CD8-positive, alpha-beta memory T cell (primary cell): Measurements from ENCODE around the gene NPFFR2. TPM values are rescaled to one million over a fixed set of nuclear protein-coding genes. Genes with fewer than 3 reads are reported as not detected.
"Not testable (repeated sequence)": the region's sequence is repeated elsewhere in the genome, so short reads cannot be mapped to it uniquely, and the experiment has no call there.

Source experiments
- CTCF ChIA-PET: fragments of 350-600 bp; sonication (Branson Sonifier 250); formaldehyde crosslinking; loops from one replicate; lab custom pipeline; 2021; ENCODE audit warnings: antibody characterized with exemption; lab: Charles Lee
- POLR2A ChIA-PET: fragments of 350-600 bp; sonication (Branson Sonifier 250); formaldehyde crosslinking; loops from one replicate; lab custom pipeline; 2021; ENCODE audit warnings: antibody characterized with exemption; lab: Charles Lee
- DNase-seq, 5 donors: peaks; one replicate each; pipeline versions ENCODE4 v3.0.0 to v3.0.0-alpha.2; 2020 to 2022; ENCODE audit warnings: mixed read lengths in 1 of 5
- H3K27ac ChIP-seq: one replicate; pipeline ENCODE4 v1.7.0; 2013; ENCODE audit warnings: low read depth, mild to moderate bottlenecking, low read length, moderate library complexity
- H3K27me3 ChIP-seq: 2 replicates; pipeline ENCODE4 v1.7.0; 2013; ENCODE audit warnings: low read length, mild to moderate bottlenecking; ENCODE audit not compliant: insufficient read depth, poor library complexity, severe bottlenecking
- H3K36me3 ChIP-seq: 2 replicates; pipeline ENCODE4 v1.7.0; 2013; ENCODE audit warnings: mild to moderate bottlenecking, low read length, moderate library complexity; ENCODE audit not compliant: insufficient read depth
- H3K4me1 ChIP-seq: 2 replicates; pipeline ENCODE4 v1.7.0; 2013; ENCODE audit warnings: mild to moderate bottlenecking, low read length, moderate library complexity; ENCODE audit not compliant: insufficient read depth
- H3K4me3 ChIP-seq: 2 replicates; pipeline ENCODE4 v1.7.0; 2013; ENCODE audit warnings: mild to moderate bottlenecking, low read length
- H3K9me3 ChIP-seq: 2 replicates; pipeline ENCODE4 v1.7.0; 2013; ENCODE audit warnings: mild to moderate bottlenecking, low read length
- H3K27ac Mint-ChIP-seq, 8 donors: one replicate each; pipeline ENCODE4 v1.8.0; 2020 to 2021; ENCODE audit warnings: mixed read lengths in 8 of 8, mild to moderate bottlenecking in 6 of 8, inconsistent platforms in 3 of 8, moderate library complexity in 3 of 8
- H3K27me3 Mint-ChIP-seq, 2 donors: one replicate each; pipeline ENCODE4 v1.8.0; 2020 to 2021; ENCODE audit warnings: mixed read lengths in 2 of 2, mild to moderate bottlenecking in 1 of 2, moderate library complexity in 1 of 2
- H3K36me3 Mint-ChIP-seq, 3 donors: one replicate each; pipeline ENCODE4 v1.8.0; 2020 to 2021; ENCODE audit warnings: mixed read lengths in 3 of 3, inconsistent platforms in 1 of 3, mild to moderate bottlenecking in 1 of 3
- H3K4me1 Mint-ChIP-seq, 3 donors: one replicate each; pipeline ENCODE4 v1.8.0; 2020 to 2021; ENCODE audit warnings: mixed read lengths in 3 of 3, inconsistent platforms in 1 of 3, mild to moderate bottlenecking in 1 of 3
- H3K4me3 Mint-ChIP-seq, 7 donors: one replicate each; pipeline ENCODE4 v1.8.0; 2020 to 2021; ENCODE audit warnings: mixed read lengths in 7 of 7, mild to moderate bottlenecking in 6 of 7, moderate library complexity in 4 of 7, inconsistent platforms in 2 of 7
- H3K9me3 Mint-ChIP-seq, 5 donors: one replicate each; pipeline ENCODE4 v1.8.0; 2020 to 2022; ENCODE audit warnings: mixed read lengths in 5 of 5, mild to moderate bottlenecking in 3 of 5, moderate library complexity in 2 of 5, inconsistent platforms in 1 of 5
- polyA plus RNA-seq: library from polyadenylated mRNA; unstranded; fragments of 300-500 nt; fragmentation: Illumina TruSeq; gene quantifications from one replicate; pipeline ENCODE4 v1.2.3, GENCODE V29; 2021
- total RNA-seq, 2 experiments: library from RNA; stranded (reverse); gene quantifications; one replicate each; pipeline ENCODE4 v1.2.3, GENCODE V29; 2021

Gene NPFFR2
- total and polyA plus RNA-seq, 3 experiments from 2014 or later = not detected

- no peak for DNase-seq
- Mint-ChIP-seq H3K27me3 (peaks cover 0 to 3% of the 10 kb centered on the region in 2 donors), H3K4me1 (no peaks in the 10 kb centered on the region), H3K4me3 (no peak overlapping the region), H3K27ac (no peak overlapping the region), H3K9me3 (peaks cover 0 to 5% (median 0%) of the 10 kb centered on the region in 5 donors), H3K36me3 (no peaks in the 10 kb centered on the region)
- H3K9me3 ChIP-seq = no peaks in the 10 kb centered on the region
- POLR2A ChIA-PET = no interaction called here
- no peaks in the 10 kb centered on the region for H3K27me3 ChIP-seq
- H3K4me1 ChIP-seq = no peaks in the 10 kb centered on the region
- no peak overlapping the region for H3K4me3 ChIP-seq
- CTCF ChIA-PET = no interaction called here
- no peaks in the 10 kb centered on the region for H3K36me3 ChIP-seq
- no peak overlapping the region for H3K27ac ChIP-seq
Measured at GRCh38 chr4:72119946-72120345, 88.1 kb downstream of the NPFFR2 start.

GRCh38 chr4:72128741-72129140 lies 96.9 kb downstream of the NPFFR2 start:
- Mint-ChIP-seq H3K4me1 (no peaks in the 10 kb centered on the region), H3K36me3 (no peaks in the 10 kb centered on the region)
- POLR2A ChIA-PET = no interaction called here

GRCh38 chr4:72136429-72136828 lies 104.6 kb downstream of the NPFFR2 start:
- H3K4me3 Mint-ChIP-seq = no peak overlapping the region
- Histone ChIP-seq H3K4me3 (no peak overlapping the region), H3K27me3 (no peaks in the 10 kb centered on the region), H3K4me1 (no peaks in the 10 kb centered on the region), H3K36me3 (no peaks in the 10 kb centered on the region), H3K9me3 (no peaks in the 10 kb centered on the region), H3K27ac (no peak overlapping the region)
- peaks cover under 1 to 9% (median 5%) of the 10 kb centered on the region in 5 donors for H3K9me3 Mint-ChIP-seq
- ChIA-PET POLR2A (no interaction called here), CTCF (no interaction called here)
- H3K36me3 Mint-ChIP-seq = no peaks in the 10 kb centered on the region
- H3K4me1 Mint-ChIP-seq = no peaks in the 10 kb centered on the region
- no peak for DNase-seq
- no peak overlapping the region for H3K27ac Mint-ChIP-seq
- peaks cover 0 to 3% of the 10 kb centered on the region in 2 donors for H3K27me3 Mint-ChIP-seq

More at GRCh38 chr4:72128741-72129140, 96.9 kb downstream of the NPFFR2 start:
- H3K36me3 ChIP-seq = no peaks in the 10 kb centered on the region
- DNase-seq = no peak
- H3K4me1 ChIP-seq = no peaks in the 10 kb centered on the region
- H3K4me3 ChIP-seq = no peak overlapping the region
- no peaks in the 10 kb centered on the region for H3K27me3 ChIP-seq
- CTCF ChIA-PET = no interaction called here
- H3K27me3 Mint-ChIP-seq = no peaks in the 10 kb centered on the region
- no peak overlapping the region for H3K27ac Mint-ChIP-seq
- H3K9me3 ChIP-seq = no peaks in the 10 kb centered on the region
- no peak overlapping the region for H3K27ac ChIP-seq
- H3K9me3 Mint-ChIP-seq = no peaks in the 10 kb centered on the region
- H3K4me3 Mint-ChIP-seq = no peak overlapping the region

- H3K4me3 Mint-ChIP-seq, POLR2A ChIA-PET, H3K36me3 ChIP-seq, H3K9me3 Mint-ChIP-seq, H3K4me3 ChIP-seq, H3K27me3 ChIP-seq, H3K27ac Mint-ChIP-seq, CTCF ChIA-PET, H3K27me3 Mint-ChIP-seq, H3K36me3 Mint-ChIP-seq, H3K4me1 ChIP-seq, H3K4me1 Mint-ChIP-seq, H3K9me3 ChIP-seq, H3K27ac ChIP-seq, DNase-seq: not testable (repeated sequence)
Measured at GRCh38 chr4:72139997-72140396, 108.2 kb downstream of the NPFFR2 start.

DNA sequence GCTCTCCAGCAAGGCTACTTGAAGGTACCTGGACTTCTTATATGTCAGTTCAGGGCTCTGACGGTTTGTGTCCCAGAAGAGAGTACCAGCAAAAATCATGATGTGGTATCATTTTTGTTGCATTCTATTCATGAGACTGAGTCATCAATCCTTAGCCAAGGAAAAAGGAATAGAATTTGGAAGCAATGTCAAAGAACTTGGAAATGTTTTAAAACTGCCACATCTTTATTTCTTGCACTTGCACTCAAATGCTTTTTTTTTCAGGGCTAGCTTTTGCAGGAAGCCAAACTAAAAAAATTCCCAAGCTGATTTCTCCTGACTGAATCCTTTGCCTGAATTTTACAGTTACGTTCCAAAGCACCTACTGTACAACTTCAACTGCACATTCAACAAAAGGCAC lies 112.4 kb downstream of the NPFFR2 start:
- Histone ChIP-seq H3K27me3 (no peaks in the 10 kb centered on the region), H3K4me1 (no peaks in the 10 kb centered on the region), H3K27ac (no peak overlapping the region), H3K4me3 (no peak overlapping the region), H3K9me3 (no peaks in the 10 kb centered on the region), H3K36me3 (no peaks in the 10 kb centered on the region)
- DNase-seq = no peak
- Mint-ChIP-seq H3K9me3 (peaks cover 0 to 6% (median 3%) of the 10 kb centered on the region in 5 donors), H3K27ac (no peak overlapping the region), H3K36me3 (no peaks in the 10 kb centered on the region), H3K27me3 (peaks cover 0 to 3% of the 10 kb centered on the region in 2 donors), H3K4me3 (no peak overlapping the region), H3K4me1 (no peaks in the 10 kb centered on the region)
- ChIA-PET POLR2A (no interaction called here), CTCF (no interaction called here)

DNA sequence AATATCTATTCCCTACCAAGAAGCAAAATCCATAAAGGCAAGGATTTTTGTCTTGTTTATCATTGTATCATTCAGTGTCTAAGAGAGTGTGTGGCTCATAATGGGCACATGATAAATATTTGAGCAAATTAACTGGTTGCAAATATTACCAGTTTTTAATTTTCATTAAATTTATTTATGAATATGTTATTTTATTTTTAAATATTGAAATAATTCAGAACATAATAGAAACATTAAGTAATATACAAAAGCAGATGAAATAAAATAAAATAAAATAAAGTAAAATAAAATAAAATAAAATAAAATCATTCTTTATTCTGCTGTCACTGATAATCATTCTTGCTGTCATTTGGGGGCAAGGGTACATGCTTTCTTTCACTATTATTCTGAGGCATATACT lies 120.9 kb downstream of the NPFFR2 start:
- ChIA-PET POLR2A (no interaction called here), CTCF (no interaction called here)
- no peaks in the 10 kb centered on the region for H3K36me3 ChIP-seq
- H3K4me3 ChIP-seq = no peak overlapping the region
- DNase-seq = no peak
- H3K27me3 ChIP-seq = no peaks in the 10 kb centered on the region
- H3K27ac Mint-ChIP-seq = no peak overlapping the region
- H3K9me3 Mint-ChIP-seq = peaks cover 0 to 5% (median 0%) of the 10 kb centered on the region in 5 donors
- H3K9me3 ChIP-seq = no peaks in the 10 kb centered on the region
- no peak overlapping the region for H3K4me3 Mint-ChIP-seq
- no peaks in the 10 kb centered on the region for H3K4me1 ChIP-seq
- H3K36me3 Mint-ChIP-seq = no peaks in the 10 kb centered on the region
- no peak overlapping the region for H3K27ac ChIP-seq
- peaks cover 0 to 3% of the 10 kb centered on the region in 2 donors for H3K27me3 Mint-ChIP-seq
- no peaks in the 10 kb centered on the region for H3K4me1 Mint-ChIP-seq

DNA sequence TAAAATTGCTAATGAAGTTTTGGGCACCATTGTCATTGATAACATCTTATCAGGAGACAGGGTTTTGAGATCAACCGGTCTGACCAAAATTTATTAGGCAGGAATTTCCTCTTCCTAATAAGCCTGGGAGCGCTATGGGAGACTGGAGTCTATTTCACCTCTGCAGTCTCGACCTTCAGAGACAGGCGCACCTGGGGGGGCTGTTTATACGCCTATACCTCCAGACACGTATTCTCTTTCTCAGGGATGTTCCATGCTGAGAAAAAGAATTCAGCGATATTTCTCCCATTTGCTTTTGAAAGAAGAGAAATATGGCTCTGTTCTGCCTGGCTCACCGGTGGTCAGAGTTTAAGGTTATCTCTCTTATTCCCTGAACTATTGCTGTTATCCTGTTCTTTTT lies 121.8 kb downstream of the NPFFR2 start:
- H3K36me3 Mint-ChIP-seq, H3K27ac Mint-ChIP-seq, H3K27me3 ChIP-seq, H3K4me3 ChIP-seq, H3K4me1 Mint-ChIP-seq, DNase-seq, H3K4me1 ChIP-seq, H3K36me3 ChIP-seq, POLR2A ChIA-PET, H3K9me3 Mint-ChIP-seq, H3K27ac ChIP-seq, CTCF ChIA-PET, H3K9me3 ChIP-seq, H3K27me3 Mint-ChIP-seq, H3K4me3 Mint-ChIP-seq: not testable (repeated sequence)

- CTCF ChIA-PET, H3K36me3 Mint-ChIP-seq, H3K36me3 ChIP-seq, H3K4me1 Mint-ChIP-seq, H3K4me3 Mint-ChIP-seq, H3K4me1 ChIP-seq, H3K27ac Mint-ChIP-seq, DNase-seq, H3K9me3 ChIP-seq, POLR2A ChIA-PET, H3K27me3 ChIP-seq, H3K27me3 Mint-ChIP-seq, H3K4me3 ChIP-seq, H3K27ac ChIP-seq: not testable (repeated sequence)
- peaks cover 0 to 13% (median 6%) of the 10 kb centered on the region in 5 donors for H3K9me3 Mint-ChIP-seq
Measured at GRCh38 chr4:72169285-72169684, 137.5 kb downstream of the NPFFR2 start.

GRCh38 chr4:72169861-72170260 lies 138.1 kb downstream of the NPFFR2 start:
- no peaks in the 10 kb centered on the region for H3K4me1 Mint-ChIP-seq
- Histone ChIP-seq H3K4me1 (no peaks in the 10 kb centered on the region), H3K4me3 (no peak overlapping the region), H3K27ac (no peak overlapping the region), H3K27me3 (no peaks in the 10 kb centered on the region), H3K9me3 (no peaks in the 10 kb centered on the region), H3K36me3 (no peaks in the 10 kb centered on the region)
- CTCF ChIA-PET = no interaction called here
- H3K36me3 Mint-ChIP-seq = no peaks in the 10 kb centered on the region
- no peak for DNase-seq
- H3K4me3 Mint-ChIP-seq = no peak overlapping the region
- POLR2A ChIA-PET = no interaction called here
- H3K27me3 Mint-ChIP-seq = no peaks in the 10 kb centered on the region
- H3K9me3 Mint-ChIP-seq = peaks cover 0 to 11% (median 6%) of the 10 kb centered on the region in 5 donors
- H3K27ac Mint-ChIP-seq = no peak overlapping the region
